ENCODE results near the gene ATF6B. TPM values are rescaled to one million over a fixed set of nuclear protein-coding genes. Genes with fewer than 3 reads are reported as not detected.

ATF6B gene
- total and polyA plus RNA-seq, 2 of the 8 experiments (the other 6 are each of a cell fraction or from before 2014, with no cell fraction given): 38.1 to 42.2 TPM

DNA sequence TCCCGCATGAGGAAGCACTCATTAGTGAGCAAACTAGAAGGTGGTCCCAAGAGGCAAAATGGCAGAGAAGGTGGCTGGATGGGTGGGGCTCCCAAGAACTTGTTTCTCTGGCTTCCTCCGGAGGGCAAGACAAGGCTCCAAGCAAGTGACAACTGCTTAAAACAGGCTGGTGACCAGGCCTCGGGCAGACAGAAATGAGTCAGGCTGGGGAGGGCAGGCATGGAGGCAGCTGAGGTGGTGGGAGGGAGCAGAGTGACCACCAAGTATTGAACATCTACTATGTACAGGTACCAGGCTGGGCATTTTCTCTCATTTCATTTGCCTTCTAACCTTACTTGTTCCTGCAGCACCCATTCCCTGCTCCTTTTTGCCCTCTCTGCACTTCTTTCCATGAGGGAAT lies 52.3 kb downstream of the ATF6B start:
- H4K8ac ChIP-seq (ENCODE audit: extremely low read depth, insufficient read depth, low read length): no peak overlapping the region
- FAIRE-seq (no peak), DNase-seq (ENCODE audit: low read depth in 1 of 2, low spot score in 2 of 2) (no peak)
- H4K5ac ChIP-seq (ENCODE audit: insufficient read length, low read depth, low read length): no peak overlapping the region
- no peaks in the 10 kb centered on the region for H3K79me1 ChIP-seq (ENCODE audit: low read depth, low read length)
- H4K91ac ChIP-seq (replicated peaks; ENCODE audit: insufficient read length, low read length): no peak overlapping the region
- no peak overlapping the region for H2AK5ac ChIP-seq (ENCODE audit: low read depth, low read length)
- no peaks in the 10 kb centered on the region; a peak in 1 of 7 replicates for H3K27me3 ChIP-seq (replicated peaks in 1 of 4; ENCODE audit: control insufficient read depth in 3 of 4, extremely low read depth in 1 of 4, insufficient read depth in 3 of 4, low read length in 3 of 4)
- no peak overlapping the region; a peak in 1 of 7 replicates for H3K9ac ChIP-seq (replicated peaks in 1 of 4; ENCODE audit: extremely low read depth in 1 of 4, low read depth in 3 of 4, low read length in 3 of 4)
- no peaks in the 10 kb centered on the region for H3K36me3 ChIP-seq (ENCODE audit: control insufficient read depth in 2 of 4, insufficient read depth in 4 of 4, low read length in 3 of 4)
- H3K23ac ChIP-seq (ENCODE audit: insufficient read length): no peak overlapping the region
- peaks cover 0 to 6% (median 4%) of the 10 kb centered on the region in 4 experiments; a peak in 6 of 7 replicates for H3K4me1 ChIP-seq (replicated peaks in 1 of 4; ENCODE audit: control insufficient read depth in 3 of 4, insufficient read depth in 4 of 4, low read length in 3 of 4)
- no peak overlapping the region for H3K18ac ChIP-seq (ENCODE audit: extremely low read depth, low read length)
- WGBS, 2 experiments (ENCODE audit: extremely low coverage in 1 of 2, insufficient coverage in 1 of 2, insufficient read length in 1 of 2, insufficient replicate concordance in 2 of 2, low coverage in 1 of 2, low lambda C conversion rate in 2 of 2, missing lambda C conversion rate in 1 of 2): 83% methylated on average over 3 of the region's 3 CpGs; no CpG with 5 or more reads in 1 of the 2 experiments
- H2BK120ac ChIP-seq (replicated peaks; ENCODE audit: low read depth, low read length): no peak overlapping the region
- no peak overlapping the region for H3K4me3 ChIP-seq (ENCODE audit: extremely low read depth in 1 of 4, insufficient read depth in 2 of 4, low read depth in 3 of 4, low read length in 4 of 4)
- CTCF ChIA-PET (ENCODE audit: partially characterized antibody): interaction anchor here (1.0 to 2.8 kb wide), 5 partner anchors 9 to 41 kb away, joined by 3 to 16 read pairs (median 7); no protein-coding TSS in a partner anchor
- no peak overlapping the region for H2BK20ac ChIP-seq (ENCODE audit: low read length)
- no peaks in the 10 kb centered on the region for H3K79me2 ChIP-seq (ENCODE audit: control insufficient read depth in 1 of 2, insufficient read depth in 2 of 2, low read length in 2 of 2)
- H2AFZ ChIP-seq (ENCODE audit: low read length): no peak overlapping the region
- H2BK15ac ChIP-seq (ENCODE audit: low read length): no peak overlapping the region
- H3K4me2 ChIP-seq (ENCODE audit: insufficient read depth in 1 of 2, low read depth in 2 of 2, low read length in 2 of 2): no peak overlapping the region
- no peaks in the 10 kb centered on the region for H3K23me2 ChIP-seq (ENCODE audit: low read depth, low read length)
- no peaks in the 10 kb centered on the region for H3K9me3 ChIP-seq (ENCODE audit: insufficient read depth in 2 of 2, low read depth in 1 of 2, low read length in 1 of 2)
- no peak overlapping the region for H2BK12ac ChIP-seq (ENCODE audit: low read depth, low read length)
- H3K4ac ChIP-seq (replicated peaks; ENCODE audit: insufficient read length, low read depth, low read length): no peak overlapping the region
- no peak overlapping the region for H3K14ac ChIP-seq (ENCODE audit: insufficient read length)
- H3K56ac ChIP-seq (replicated peaks; ENCODE audit: insufficient read length, low read depth, low read length): no peak overlapping the region
- H2BK5ac ChIP-seq (ENCODE audit: low read depth, low read length): no peak overlapping the region; the same call in 1 of the 2 replicates
- POLR2A ChIA-PET (ENCODE audit: partially characterized antibody): interaction anchor here (1.1 to 1.4 kb wide), 4 partner anchors 12 to 126 kb away, joined by 3 to 5 read pairs (median 4); no protein-coding TSS in a partner anchor
- H4K20me1 ChIP-seq (replicated peaks in 1 of 2; ENCODE audit: control insufficient read depth in 1 of 2, insufficient read depth in 2 of 2, low read length in 2 of 2): no peaks in the 10 kb centered on the region
- no peak overlapping the region for H3K27ac ChIP-seq (ENCODE audit: low read depth, low read length)
- no peak for TF ChIP-seq SP2 (IDR thresholded peaks at IDR 0.05; ENCODE audit: low read length)
- no peak for TF ChIP-seq SIRT6 (IDR thresholded peaks at IDR 0.05; ENCODE audit: low read length)
- TF ChIP-seq, protein P1, sequence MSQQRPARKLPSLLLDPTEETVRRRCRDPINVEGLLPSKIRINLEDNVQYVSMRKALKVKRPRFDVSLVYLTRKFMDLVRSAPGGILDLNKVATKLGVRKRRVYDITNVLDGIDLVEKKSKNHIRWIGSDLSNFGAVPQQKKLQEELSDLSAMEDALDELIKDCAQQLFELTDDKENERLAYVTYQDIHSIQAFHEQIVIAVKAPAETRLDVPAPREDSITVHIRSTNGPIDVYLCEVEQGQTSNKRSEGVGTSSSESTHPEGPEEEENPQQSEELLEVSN (IDR thresholded peaks at IDR 0.05): no peak
- no peak for TF ChIP-seq ZNF274 (IDR thresholded peaks at IDR 0.05; ENCODE audit: borderline replicate concordance, extremely low read depth, low read length)
- no peak for TF ChIP-seq SUZ12 (IDR thresholded peaks at IDR 0.05; ENCODE audit: low read length)
- no peak for TF ChIP-seq GTF2F1 (IDR thresholded peaks at IDR 0.05; ENCODE audit: borderline replicate concordance, low read depth, low read length)
- TF ChIP-seq EP300 (IDR thresholded peaks at IDR 0.05; ENCODE audit: borderline replicate concordance in 1 of 2, low read depth in 2 of 2, low read length in 2 of 2): no peak
- TF ChIP-seq TAF1 (IDR thresholded peaks at IDR 0.05; ENCODE audit: low read depth, low read length): no peak
- no peak for TF ChIP-seq CEBPB (IDR thresholded peaks at IDR 0.05; ENCODE audit: low read depth, low read length)
- TF ChIP-seq POLR2AphosphoS5 (IDR thresholded peaks at IDR 0.05; ENCODE audit: low read depth, low read length): no peak
- no peak for TF ChIP-seq EZH2 (IDR thresholded peaks at IDR 0.05; ENCODE audit: low read depth, low read length, severe bottlenecking)
- TF ChIP-seq RAD21 (IDR thresholded peaks at IDR 0.05 in 1 of 2, conservative IDR thresholded peaks at IDR 0.05 in 1 of 2; ENCODE audit: low read depth in 2 of 2, low read length in 2 of 2): no peak

Measured in H1 (cell line).